Measurements from ENCODE around the gene GSTT4. TPM values are rescaled to one million over a fixed set of nuclear protein-coding genes. Genes with fewer than 3 reads are reported as not detected.
"Not testable (repeated sequence)": the region's sequence is repeated elsewhere in the genome, so short reads cannot be mapped to it uniquely, and the experiment has no call there.

GSTT4 gene
- total and polyA plus RNA-seq, 7 donors: not detected

- intact Hi-C loops (cut with DNase I): loop anchor here (5.0 to 10.0 kb wide), 2 partner anchors 189 to 191 kb away; no protein-coding TSS in a partner anchor
- ATAC-seq; H3K9me3 ChIP-seq; H3K4me3 ChIP-seq; H3K36me3 ChIP-seq (ENCODE audit: insufficient read depth in 1 of 2, low read depth in 1 of 2); H3K4me1 ChIP-seq; H3K27me3 ChIP-seq (ENCODE audit: insufficient read depth in 3 of 3, low read length in 2 of 3); DNase-seq; H3K27ac ChIP-seq: not testable (repeated sequence)
- WGBS, 3 donors: 85 to 90% methylated on average over 8 of the region's 8 CpGs; no CpG with 5 or more reads in 1 of the 3 donors
These were observed 19.2 kb downstream of the GSTT4 start for GRCh38 chr22:23986089-23986488.

GRCh38 chr22:23984430-23984829, 20.8 kb downstream of the GSTT4 start:
- ATAC-seq (peak; percentile 52 to 79 (median 69)), DNase-seq (peak in 1 of 2 donors; percentile 42)
- TF ChIP-seq CTCF (IDR thresholded peaks at IDR 0.05): peak; percentile 80
- H3K4me1 ChIP-seq: no peaks in the 10 kb centered on the region
- intact Hi-C loops (cut with DNase I): loop anchor here in 1 of 2 donors (10.0 kb wide), 1 partner anchor 190 kb away; no protein-coding TSS in a partner anchor
- H3K36me3 ChIP-seq (ENCODE audit: insufficient read depth in 1 of 2, low read depth in 1 of 2): no peaks in the 10 kb centered on the region
- H3K4me3 ChIP-seq: no peak overlapping the region
- WGBS, 3 donors: 41% methylated on average over 6 of the region's 6 CpGs; no CpG with 5 or more reads in 1 of the 3 donors
- no peaks in the 10 kb centered on the region for H3K27me3 ChIP-seq (ENCODE audit: insufficient read depth in 3 of 3, low read length in 2 of 3)
- no peak overlapping the region for H3K27ac ChIP-seq
- H3K9me3 ChIP-seq: no peaks in the 10 kb centered on the region

- not testable (repeated sequence) for H3K27me3 ChIP-seq (ENCODE audit: insufficient read depth in 3 of 3, low read length in 2 of 3); ATAC-seq; H3K27ac ChIP-seq; H3K36me3 ChIP-seq (ENCODE audit: insufficient read depth in 1 of 2, low read depth in 1 of 2); H3K9me3 ChIP-seq; H3K4me1 ChIP-seq; DNase-seq
- H3K4me3 ChIP-seq: peak overlapping the region; percentile 36
- intact Hi-C loops (cut with DNase I): loop anchor here in 1 of 2 donors (10.0 kb wide), 1 partner anchor 194 kb away; no protein-coding TSS in a partner anchor
- WGBS, 3 donors: 14 to 54% (median 32%) methylated on average over 3 to 6 of the region's 7 CpGs
These were observed 24.7 kb downstream of the GSTT4 start for GRCh38 chr22:23980567-23980966.

- peak; percentile 80 to 93 (median 84) for ATAC-seq
- not testable (repeated sequence) for DNase-seq; H3K27me3 ChIP-seq (ENCODE audit: insufficient read depth in 3 of 3, low read length in 2 of 3); H3K27ac ChIP-seq; H3K36me3 ChIP-seq (ENCODE audit: insufficient read depth in 1 of 2, low read depth in 1 of 2); H3K9me3 ChIP-seq; H3K4me1 ChIP-seq
- WGBS, 3 donors: no CpG with 5 or more reads among the region's 41 CpGs
- H3K4me3 ChIP-seq: peak within 1 kb of the TSS; percentile 36
- intact Hi-C loops (cut with DNase I): loop anchor here in 1 of 2 donors (10.0 kb wide), 1 partner anchor 195 kb away; no protein-coding TSS in a partner anchor
These were observed 25.6 kb downstream of the GSTT4 start, which contains the start of gene GSTT2 for GRCh38 chr22:23979557-23980240. GSTT2 (plus strand) TSS chr22:23980134.

- intact Hi-C loops (cut with DNase I); H3K9me3 ChIP-seq; DNase-seq; H3K4me3 ChIP-seq; ATAC-seq; H3K36me3 ChIP-seq (ENCODE audit: insufficient read depth in 1 of 2, low read depth in 1 of 2); H3K27me3 ChIP-seq (ENCODE audit: insufficient read depth in 3 of 3, low read length in 2 of 3); H3K27ac ChIP-seq; H3K4me1 ChIP-seq: not testable (repeated sequence)
- 31 to 46% methylated on average over 4 to 7 of the region's 12 CpGs; no CpG with 5 or more reads in 1 of the 3 donors for WGBS, 3 donors
These were observed 27.9 kb downstream of the GSTT4 start for GRCh38 chr22:23977304-23977703.

GRCh38 chr22:23974836-23975352, 30.4 kb downstream of the GSTT4 start:
- H3K27ac ChIP-seq; H3K4me1 ChIP-seq; H3K27me3 ChIP-seq (ENCODE audit: insufficient read depth in 3 of 3, low read length in 2 of 3); intact Hi-C loops (cut with DNase I); DNase-seq; H3K9me3 ChIP-seq: not testable (repeated sequence)
- Histone ChIP-seq H3K4me3 (peak overlapping the region; percentile 46), H3K36me3 (ENCODE audit: insufficient read depth in 1 of 2, low read depth in 1 of 2) (peaks cover 0 to 22% of the 10 kb centered on the region in 2 donors)
- 13 to 18% (median 17%) methylated on average over 5 to 8 of the region's 27 CpGs for WGBS, 3 donors
- peak; percentile 46 to 60 (median 50) for ATAC-seq

GRCh38 chr22:23974345-23974744, 30.9 kb downstream of the GSTT4 start, which contains the start of gene DDT:
DDT (minus strand) TSS chr22:23974441; CDS start chr22:23974414, 27 bp downstream.
- intact Hi-C loops (cut with DNase I); H3K27me3 ChIP-seq (ENCODE audit: insufficient read depth in 3 of 3, low read length in 2 of 3); H3K9me3 ChIP-seq; DNase-seq; H3K27ac ChIP-seq; H3K4me1 ChIP-seq: not testable (repeated sequence)
- ATAC-seq: peak; percentile 95 to 97 (median 96)
- no CpG with 5 or more reads among the region's 29 CpGs for WGBS, 3 donors
- Histone ChIP-seq H3K4me3 (peak within 1 kb of the TSS; percentile 46), H3K36me3 (ENCODE audit: insufficient read depth in 1 of 2, low read depth in 1 of 2) (peaks cover 0 to 27% of the 10 kb centered on the region in 2 donors)

GRCh38 chr22:23971927-23972326, 33.3 kb downstream of the GSTT4 start:
- peaks cover 0 to 31% of the 10 kb centered on the region in 2 donors for H3K36me3 ChIP-seq (ENCODE audit: insufficient read depth in 1 of 2, low read depth in 1 of 2)
- DNase-seq; H3K4me3 ChIP-seq; H3K9me3 ChIP-seq; H3K27me3 ChIP-seq (ENCODE audit: insufficient read depth in 3 of 3, low read length in 2 of 3); ATAC-seq; H3K27ac ChIP-seq; H3K4me1 ChIP-seq; intact Hi-C loops (cut with DNase I): not testable (repeated sequence)
- 85 to 88% (median 87%) methylated on average over 3 of the region's 3 CpGs for WGBS, 3 donors
